HepG2 (cell line): ENCODE measurements around the gene CAVIN2. TPM values are rescaled to one million over a fixed set of nuclear protein-coding genes. Genes with fewer than 3 reads are reported as not detected.
A peak's percentile ranks its signal among the peaks of the same experiment; 100 is the strongest.

ENCODE experiments used
- DZIP1 ChIP-seq: sonication (generic); formaldehyde crosslinking; IDR thresholded peaks from 2 replicates; pipeline ENCODE4 v1.5.0; 2020; ENCODE audit warnings: mild to moderate bottlenecking, missing genetic modification reagents
- FOSL1 ChIP-seq: sonication (generic); formaldehyde crosslinking; IDR thresholded peaks from 2 replicates; pipeline ENCODE4 v1.9.0; 2021; ENCODE audit warnings: missing genetic modification reagents, borderline replicate concordance
- GATAD2A ChIP-seq: IDR thresholded peaks from 2 replicates; pipeline ENCODE4 v1.6.1; 2016
- GTF3A ChIP-seq: sonication (generic); formaldehyde crosslinking; conservative IDR thresholded peaks from 2 replicates; pipeline ENCODE4 v1.4.0; 2020; ENCODE audit warnings: mild to moderate bottlenecking, missing genetic modification reagents
- HMG20B ChIP-seq: conservative IDR thresholded peaks from 2 replicates; pipeline ENCODE4 v1.6.1; 2016; ENCODE audit warnings: missing genetic modification reagents, missing compliant biosample characterization
- HMGXB4 ChIP-seq, 2 experiments: sonication (generic) in 1 of 2; formaldehyde crosslinking in 1 of 2; IDR thresholded peaks; 2 replicates each; pipeline versions ENCODE4 v1.4.0 to v1.6.1; 2018 to 2020; ENCODE audit warnings: missing genetic modification reagents in 2 of 2, borderline replicate concordance in 1 of 2, low read depth in 1 of 2, mild to moderate bottlenecking in 1 of 2, missing biosample characterization in 1 of 2
- IRF2 ChIP-seq: IDR thresholded peaks from 2 replicates; pipeline ENCODE4 v1.6.1; 2018; ENCODE audit warnings: missing genetic modification reagents, missing compliant biosample characterization
- IRX3 ChIP-seq: sonication (generic); formaldehyde crosslinking; IDR thresholded peaks from 2 replicates; pipeline ENCODE4 v1.8.1; 2023; ENCODE audit warnings: mild to moderate bottlenecking, low read depth, missing genetic modification reagents, borderline replicate concordance
- LBX2 ChIP-seq: sonication (generic); formaldehyde crosslinking; IDR thresholded peaks from 2 replicates; pipeline ENCODE4 v1.5.0; 2020; ENCODE audit warnings: missing genetic modification reagents, mild to moderate bottlenecking, borderline replicate concordance
- NAIF1 ChIP-seq: sonication (generic); formaldehyde crosslinking; IDR thresholded peaks from 2 replicates; pipeline ENCODE4 v1.5.0; 2020; ENCODE audit warnings: mild to moderate bottlenecking, missing genetic modification reagents, borderline replicate concordance
- NR3C1 ChIP-seq: sonication (generic); formaldehyde crosslinking; IDR thresholded peaks from 2 replicates; pipeline ENCODE4 v1.4.0; 2020; ENCODE audit warnings: missing genetic modification reagents
- REXO4 ChIP-seq: sonication (generic); formaldehyde crosslinking; IDR thresholded peaks from 2 replicates; pipeline ENCODE4 v1.8.0; 2022; ENCODE audit warnings: missing genetic modification reagents, mild to moderate bottlenecking, borderline replicate concordance
- SKIL ChIP-seq: sonication (generic); formaldehyde crosslinking; IDR thresholded peaks from 2 replicates; pipeline ENCODE4 v1.8.0; 2022; ENCODE audit warnings: missing genetic modification reagents, mild to moderate bottlenecking, moderate library complexity, borderline replicate concordance
- TOPORS ChIP-seq: sonication (generic); formaldehyde crosslinking; IDR thresholded peaks from 2 replicates; pipeline ENCODE4 v1.8.0; 2023; ENCODE audit warnings: mild to moderate bottlenecking, missing genetic modification reagents
- UBTF ChIP-seq: sonication (generic); formaldehyde crosslinking; IDR thresholded peaks from 2 replicates; pipeline ENCODE4 v1.4.0; 2020; ENCODE audit warnings: mild to moderate bottlenecking, missing genetic modification reagents
- ZKSCAN1 ChIP-seq: fragments of 150-350 bp; IDR thresholded peaks from 2 replicates; pipeline ENCODE4 v1.6.1; 2014; ENCODE audit warnings: low read length
- ZNF232 ChIP-seq: sonication (generic); formaldehyde crosslinking; IDR thresholded peaks from 2 replicates; pipeline ENCODE4 v1.4.0; 2020; ENCODE audit warnings: missing genetic modification reagents, borderline replicate concordance
- ZNF350 ChIP-seq: sonication (generic); formaldehyde crosslinking; IDR thresholded peaks from 2 replicates; pipeline ENCODE4 v1.4.0; 2020; ENCODE audit warnings: mild to moderate bottlenecking, low read depth, missing genetic modification reagents, borderline replicate concordance
- ZNF709 ChIP-seq: sonication (generic); formaldehyde crosslinking; IDR thresholded peaks from 2 replicates; pipeline ENCODE4 v1.5.0; 2020; ENCODE audit warnings: mild to moderate bottlenecking, missing genetic modification reagents
- ZNF713 ChIP-seq: sonication (generic); formaldehyde crosslinking; IDR thresholded peaks from 2 replicates; pipeline ENCODE4 v1.4.0; 2020; ENCODE audit warnings: mild to moderate bottlenecking, missing genetic modification reagents
- polyA plus RNA-seq, 8 experiments: library from polyadenylated mRNA; depleted of rRNA in 3 of 8; stranded (reverse) in 7 of 8; unstranded in 1 of 8; fragments of >200 nt; fragmentation: Illumina TruSeq in 4 of 8; extraction: Trizol in 4 of 8; gene quantifications; 2 replicates each; pipeline versions ENCODE4 v1.2.1 to v1.2.3, GENCODE V29; 2011 to 2016; ENCODE audit warnings: low read depth in 4 of 8, missing spikeins in 1 of 8, mixed read lengths in 1 of 8; ENCODE audit not compliant: insufficient read depth in 1 of 8
- total RNA-seq, 5 experiments: library from RNA; depleted of rRNA; stranded (reverse); fragments of >200 nt; fragmentation: Illumina TruSeq; extraction: Trizol; gene quantifications; 2 replicates each; pipeline ENCODE4 v1.2.3, GENCODE V29; 2016; ENCODE audit warnings: low read depth in 1 of 5

Gene CAVIN2
- total and polyA plus RNA-seq, 2 of the 13 experiments (the other 11 are each of a cell fraction or from before 2014, with no cell fraction given): 7.6 to 38.8 TPM

- TF ChIP-seq TOPORS (CRISPR knock-in tag) (no peak), IRX3 (no peak), GATAD2A (CRISPR knock-in tag) (peak; percentile 82), IRF2 (CRISPR knock-in tag) (peak; percentile 62; the same call in 1 of the 2 replicates), ZNF350 (CRISPR knock-in tag) (no peak), HMGXB4 (CRISPR knock-in tag; IDR thresholded peaks at IDR 0.05; ENCODE audit: borderline replicate concordance in 1 of 2, low read depth in 1 of 2) (no peak), SKIL (CRISPR knock-in tag) (no peak), GTF3A (CRISPR knock-in tag) (no peak), ZNF713 (no peak), ZNF232 (CRISPR knock-in tag) (no peak), FOSL1 (CRISPR knock-in tag) (no peak), DZIP1 (CRISPR knock-in tag) (no peak), ZKSCAN1 (no peak), LBX2 (no peak), NR3C1 (CRISPR knock-in tag) (no peak), NAIF1 (no peak), HMG20B (no peak), ZNF709 (no peak), REXO4 (CRISPR knock-in tag) (no peak), UBTF (CRISPR knock-in tag) (no peak)
These were observed 14.0 kb upstream of the CAVIN2 start (continued) for GRCh38 chr2:191860760-191861466.
